ENCODE results near the gene GALM.
A peak's percentile ranks its signal among the peaks of the same experiment; 100 is the strongest.

GALM gene

DNA sequence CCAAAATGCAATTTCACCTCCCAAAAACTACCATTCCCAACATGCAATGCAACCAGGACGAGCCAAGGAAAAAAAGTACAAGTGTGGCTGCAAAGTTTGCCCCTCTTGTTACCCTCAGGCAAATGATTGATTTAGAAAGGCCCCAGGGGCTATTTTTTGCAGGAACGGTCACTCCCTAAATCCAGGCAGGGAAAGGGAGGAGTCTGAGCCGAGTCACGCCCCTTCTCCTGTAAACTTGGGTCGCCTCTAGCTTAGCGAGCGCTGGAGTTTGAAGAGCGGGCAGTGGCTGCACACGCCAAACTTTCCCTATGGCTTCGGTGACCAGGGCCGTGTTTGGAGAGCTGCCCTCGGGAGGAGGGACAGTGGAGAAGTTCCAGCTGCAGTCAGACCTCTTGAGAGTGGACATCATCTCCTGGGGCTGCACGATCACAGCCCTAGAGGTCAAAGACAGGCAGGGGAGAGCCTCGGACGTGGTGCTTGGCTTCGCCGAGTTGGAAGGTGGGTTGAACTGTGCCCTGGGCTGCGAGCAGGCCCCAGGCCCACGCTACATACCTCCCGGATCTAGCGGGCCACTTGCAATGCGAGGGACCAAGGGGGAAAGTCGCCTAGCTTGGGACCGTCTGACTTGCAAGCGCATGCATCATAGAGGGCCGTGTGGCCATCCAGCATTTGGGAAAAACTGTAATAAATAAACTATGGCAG, at the start of gene GALM:
TSS of gene GALM (plus strand) at position 261 of the 702 bp plus-strand sequence. CDS start at position 309, 48 bp downstream.
- no peaks in the 10 kb centered on the region for H3K9me3 ChIP-seq (ENCODE audit: control insufficient read depth in 2 of 2, low read length in 2 of 2)
- peaks cover 18% of the 10 kb centered on the region for H3K4me1 ChIP-seq (ENCODE audit: control insufficient read depth, insufficient read depth, low read length)
- H3K27ac ChIP-seq (ENCODE audit: low read length), result peak within 1 kb of the TSS; percentile 64
- H3K4me3 ChIP-seq (ENCODE audit: low read length in 2 of 2), result peak within 1 kb of the TSS; percentile 82 to 88
- H3K27me3 ChIP-seq (ENCODE audit: control insufficient read depth in 1 of 2, insufficient read depth in 2 of 2, low read length in 2 of 2), result no peaks in the 10 kb centered on the region
- H3K36me3 ChIP-seq (ENCODE audit: control insufficient read depth in 2 of 2, insufficient read depth in 2 of 2, low read length in 2 of 2), result no peaks in the 10 kb centered on the region
- peak within 1 kb of the TSS; percentile 64 to 68 for H3K9ac ChIP-seq (ENCODE audit: low read length in 2 of 2)

DNA sequence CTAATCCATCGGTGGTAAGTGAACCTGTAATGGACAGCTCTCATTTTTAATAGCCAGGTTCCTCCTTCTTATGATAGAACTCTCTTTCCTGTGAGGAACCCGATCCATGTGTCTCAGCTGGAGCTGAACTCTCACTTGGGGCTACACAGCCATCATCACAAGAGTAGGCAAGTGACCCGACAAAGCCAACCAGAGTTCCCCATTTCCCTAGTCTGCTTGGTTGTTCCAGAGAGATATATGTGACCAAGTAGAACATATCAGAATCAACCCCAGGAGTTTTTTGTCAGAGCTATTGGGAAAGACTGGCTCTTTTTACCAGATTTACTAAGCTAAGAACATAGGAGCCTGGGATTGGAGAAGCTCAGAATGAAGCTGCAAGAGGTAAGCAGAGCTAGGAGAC, 48.6 kb upstream of the GALM start:
- no peak overlapping the region for H3K27ac ChIP-seq (ENCODE audit: low read length)
- no peak overlapping the region for H3K4me3 ChIP-seq (ENCODE audit: low read length in 2 of 2)
- peaks cover 6% of the 10 kb centered on the region for H3K4me1 ChIP-seq (ENCODE audit: control insufficient read depth, insufficient read depth, low read length)
- no peaks in the 10 kb centered on the region for H3K27me3 ChIP-seq (ENCODE audit: control insufficient read depth in 1 of 2, insufficient read depth in 2 of 2, low read length in 2 of 2)
- no peak overlapping the region for H3K9ac ChIP-seq (ENCODE audit: low read length in 2 of 2)
- no peaks in the 10 kb centered on the region for H3K36me3 ChIP-seq (ENCODE audit: control insufficient read depth in 2 of 2, insufficient read depth in 2 of 2, low read length in 2 of 2)
- H3K9me3 ChIP-seq (ENCODE audit: control insufficient read depth in 2 of 2, low read length in 2 of 2), result no peaks in the 10 kb centered on the region

DNA sequence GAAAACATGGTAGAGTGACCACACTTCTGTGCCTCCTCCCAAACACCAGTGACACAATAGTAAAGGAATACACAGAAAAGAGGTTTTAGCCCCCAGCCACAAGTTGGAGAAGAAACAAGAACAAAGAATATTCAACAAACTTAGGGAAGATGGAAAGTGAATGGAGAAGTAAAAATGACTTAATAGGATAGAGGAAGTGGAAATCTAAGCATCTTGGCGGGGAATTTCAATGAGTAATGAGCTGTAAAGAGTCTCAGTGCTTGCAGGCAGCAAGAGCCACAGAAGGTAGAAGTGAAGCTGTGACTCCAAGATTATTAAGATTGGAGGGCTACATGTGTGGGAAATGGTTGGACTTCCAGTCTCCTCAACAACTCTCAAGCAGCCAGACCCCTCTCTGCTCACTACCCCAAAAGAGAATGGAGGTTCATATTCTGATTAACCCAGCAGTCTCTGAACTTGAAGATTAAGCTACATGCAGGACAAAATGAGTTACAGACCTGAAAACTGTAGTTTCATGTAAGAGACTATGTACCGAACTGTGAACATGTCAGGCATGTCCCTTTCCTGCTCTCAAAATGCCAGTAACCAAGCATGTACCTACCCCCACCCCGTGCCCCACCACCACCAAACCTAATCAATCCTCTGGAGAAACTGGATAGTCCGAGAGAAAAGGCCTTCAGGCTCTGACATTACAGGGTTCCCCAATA, 46.3 kb upstream of the GALM start:
- no peaks in the 10 kb centered on the region for H3K27me3 ChIP-seq (ENCODE audit: control insufficient read depth in 1 of 2, insufficient read depth in 2 of 2, low read length in 2 of 2)
- H3K9ac ChIP-seq (ENCODE audit: low read length in 2 of 2), result no peak overlapping the region
- H3K36me3 ChIP-seq (ENCODE audit: control insufficient read depth in 2 of 2, insufficient read depth in 2 of 2, low read length in 2 of 2), result no peaks in the 10 kb centered on the region
- no peak overlapping the region for H3K4me3 ChIP-seq (ENCODE audit: low read length in 2 of 2)
- H3K9me3 ChIP-seq (ENCODE audit: control insufficient read depth in 2 of 2, low read length in 2 of 2), result no peaks in the 10 kb centered on the region
- no peak overlapping the region for H3K27ac ChIP-seq (ENCODE audit: low read length)
- peaks cover 4% of the 10 kb centered on the region for H3K4me1 ChIP-seq (ENCODE audit: control insufficient read depth, insufficient read depth, low read length)

DNA sequence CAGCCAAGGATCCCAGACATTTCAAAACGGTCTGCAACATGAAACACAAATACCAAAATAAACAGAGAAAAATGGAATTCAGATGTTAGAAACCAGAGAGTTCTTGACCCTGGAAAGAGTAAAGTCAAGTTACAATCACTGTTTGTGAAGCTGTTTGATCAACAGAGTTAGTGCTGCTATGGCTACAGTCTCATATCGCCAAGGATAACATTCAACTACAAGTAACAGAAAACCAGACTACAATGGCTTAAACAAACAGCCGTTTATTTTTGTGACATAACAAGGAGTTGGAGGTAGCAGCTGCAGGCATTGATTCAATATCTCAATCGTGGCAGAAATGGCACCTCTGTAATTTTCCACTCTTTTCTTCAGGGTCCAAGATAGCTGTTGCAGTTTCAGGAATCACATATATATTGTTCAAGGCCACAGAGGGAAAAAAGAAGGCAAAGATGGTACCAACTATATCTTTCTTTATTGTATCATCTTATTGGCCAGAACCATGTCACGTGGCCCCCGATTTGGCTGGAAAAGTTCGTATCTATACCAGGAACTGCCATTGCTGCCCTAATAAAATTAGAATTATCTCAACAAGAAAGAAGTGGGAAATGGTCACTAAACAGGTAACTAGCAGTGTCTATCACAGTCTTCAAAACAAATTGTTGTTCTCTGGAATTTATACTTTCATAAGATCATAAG, 45.5 kb upstream of the GALM start:
- peaks cover 4% of the 10 kb centered on the region for H3K4me1 ChIP-seq (ENCODE audit: control insufficient read depth, insufficient read depth, low read length)
- H3K36me3 ChIP-seq (ENCODE audit: control insufficient read depth in 2 of 2, insufficient read depth in 2 of 2, low read length in 2 of 2), result no peaks in the 10 kb centered on the region
- no peak overlapping the region for H3K4me3 ChIP-seq (ENCODE audit: low read length in 2 of 2)
- H3K27ac ChIP-seq (ENCODE audit: low read length), result no peak overlapping the region
- no peaks in the 10 kb centered on the region for H3K9me3 ChIP-seq (ENCODE audit: control insufficient read depth in 2 of 2, low read length in 2 of 2)
- H3K27me3 ChIP-seq (ENCODE audit: control insufficient read depth in 1 of 2, insufficient read depth in 2 of 2, low read length in 2 of 2), result no peaks in the 10 kb centered on the region
- H3K9ac ChIP-seq (ENCODE audit: low read length in 2 of 2), result no peak overlapping the region

DNA sequence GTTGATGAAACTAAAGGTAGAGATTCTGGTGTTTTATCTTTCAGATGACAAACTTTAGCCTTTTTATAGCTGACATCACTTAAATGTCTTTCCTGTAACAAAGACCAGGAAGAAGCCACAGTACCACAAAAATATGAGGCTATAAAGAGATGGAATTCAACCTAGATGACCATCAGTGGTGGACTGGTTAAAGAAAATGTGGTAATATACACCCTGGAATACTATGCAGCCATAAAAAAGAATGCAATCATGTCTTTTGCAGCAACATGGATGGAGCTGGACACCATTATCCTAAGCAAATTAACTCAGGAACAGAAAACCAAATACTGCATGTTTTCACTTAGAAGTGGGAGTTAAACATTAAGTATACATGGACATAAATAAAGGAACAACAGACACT, 44.9 kb upstream of the GALM start:
- no peak overlapping the region for H3K9ac ChIP-seq (ENCODE audit: low read length in 2 of 2)
- no peaks in the 10 kb centered on the region for H3K27me3 ChIP-seq (ENCODE audit: control insufficient read depth in 1 of 2, insufficient read depth in 2 of 2, low read length in 2 of 2)
- no peak overlapping the region for H3K4me3 ChIP-seq (ENCODE audit: low read length in 2 of 2)
- H3K36me3 ChIP-seq (ENCODE audit: control insufficient read depth in 2 of 2, insufficient read depth in 2 of 2, low read length in 2 of 2), result no peaks in the 10 kb centered on the region
- H3K27ac ChIP-seq (ENCODE audit: low read length), result no peak overlapping the region
- no peaks in the 10 kb centered on the region for H3K9me3 ChIP-seq (ENCODE audit: control insufficient read depth in 2 of 2, low read length in 2 of 2)
- peaks cover 4% of the 10 kb centered on the region for H3K4me1 ChIP-seq (ENCODE audit: control insufficient read depth, insufficient read depth, low read length)

DNA sequence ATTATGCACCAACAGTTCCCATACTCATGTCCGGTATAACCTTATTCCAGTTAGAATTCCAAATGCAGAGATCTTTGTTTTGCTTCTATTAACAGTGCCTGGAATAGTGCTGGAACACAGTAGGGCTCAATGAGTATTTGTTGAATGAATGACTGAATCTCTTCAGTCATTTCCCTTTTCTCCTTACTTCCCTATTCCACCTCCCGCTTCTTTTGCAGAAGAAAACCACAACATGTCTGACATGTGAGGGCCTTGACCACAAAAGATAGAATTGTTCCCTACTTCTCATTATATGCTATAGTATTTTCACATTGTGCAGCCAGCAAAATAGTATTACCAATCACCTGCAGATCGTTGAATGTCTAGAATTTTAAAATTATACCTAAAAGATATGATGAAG, 43.7 kb upstream of the GALM start:
- H3K9ac ChIP-seq (ENCODE audit: low read length in 2 of 2), result no peak overlapping the region
- H3K27ac ChIP-seq (ENCODE audit: low read length), result no peak overlapping the region
- H3K4me1 ChIP-seq (ENCODE audit: control insufficient read depth, insufficient read depth, low read length), result peaks cover 4% of the 10 kb centered on the region
- H3K9me3 ChIP-seq (ENCODE audit: control insufficient read depth in 2 of 2, low read length in 2 of 2), result no peaks in the 10 kb centered on the region
- no peaks in the 10 kb centered on the region for H3K36me3 ChIP-seq (ENCODE audit: control insufficient read depth in 2 of 2, insufficient read depth in 2 of 2, low read length in 2 of 2)
- H3K27me3 ChIP-seq (ENCODE audit: control insufficient read depth in 1 of 2, insufficient read depth in 2 of 2, low read length in 2 of 2), result peaks cover 0 to 2% of the 10 kb centered on the region in 2 donors
- no peak overlapping the region for H3K4me3 ChIP-seq (ENCODE audit: low read length in 2 of 2)

DNA sequence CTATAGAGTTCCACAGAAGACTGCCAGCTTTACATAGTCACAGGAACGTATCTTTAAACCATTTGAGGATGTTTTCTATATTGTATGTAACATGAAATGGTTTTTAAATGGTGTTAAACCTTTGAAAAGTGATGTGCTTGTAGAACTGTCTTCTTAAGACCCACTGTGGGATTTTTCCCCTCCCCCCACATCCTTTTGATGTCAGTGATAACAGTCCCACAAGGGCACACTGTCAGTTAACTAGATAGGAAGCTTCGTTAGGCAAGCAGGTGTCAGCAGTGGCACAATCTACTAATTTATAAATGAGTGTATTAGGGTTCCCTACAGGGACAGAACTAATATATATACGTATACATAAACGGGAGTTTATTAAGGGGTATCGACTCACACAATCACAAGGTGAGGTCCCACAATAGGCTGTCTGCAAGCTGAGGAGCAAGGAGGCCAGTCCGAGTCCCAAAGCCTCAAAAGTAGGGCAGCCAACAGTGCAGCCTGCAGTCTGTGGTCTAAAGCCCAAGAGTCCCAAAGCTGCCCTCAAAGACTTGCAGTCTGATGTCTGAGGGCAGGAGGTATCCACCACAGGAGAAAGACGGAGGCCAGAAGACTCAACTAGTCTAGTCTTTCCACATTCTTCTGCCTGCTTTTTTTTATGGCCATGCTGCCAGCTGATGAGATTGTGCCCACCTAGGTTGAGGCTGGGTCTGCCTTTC, 39.4 kb upstream of the GALM start:
- H3K27ac ChIP-seq (ENCODE audit: low read length), result no peak overlapping the region
- H3K9me3 ChIP-seq (ENCODE audit: control insufficient read depth in 2 of 2, low read length in 2 of 2), result no peaks in the 10 kb centered on the region
- peaks cover 0 to 2% of the 10 kb centered on the region in 2 donors for H3K27me3 ChIP-seq (ENCODE audit: control insufficient read depth in 1 of 2, insufficient read depth in 2 of 2, low read length in 2 of 2)
- H3K4me3 ChIP-seq (ENCODE audit: low read length in 2 of 2), result no peak overlapping the region
- no peaks in the 10 kb centered on the region for H3K4me1 ChIP-seq (ENCODE audit: control insufficient read depth, insufficient read depth, low read length)
- H3K36me3 ChIP-seq (ENCODE audit: control insufficient read depth in 2 of 2, insufficient read depth in 2 of 2, low read length in 2 of 2), result no peaks in the 10 kb centered on the region
- no peak overlapping the region for H3K9ac ChIP-seq (ENCODE audit: low read length in 2 of 2)

DNA sequence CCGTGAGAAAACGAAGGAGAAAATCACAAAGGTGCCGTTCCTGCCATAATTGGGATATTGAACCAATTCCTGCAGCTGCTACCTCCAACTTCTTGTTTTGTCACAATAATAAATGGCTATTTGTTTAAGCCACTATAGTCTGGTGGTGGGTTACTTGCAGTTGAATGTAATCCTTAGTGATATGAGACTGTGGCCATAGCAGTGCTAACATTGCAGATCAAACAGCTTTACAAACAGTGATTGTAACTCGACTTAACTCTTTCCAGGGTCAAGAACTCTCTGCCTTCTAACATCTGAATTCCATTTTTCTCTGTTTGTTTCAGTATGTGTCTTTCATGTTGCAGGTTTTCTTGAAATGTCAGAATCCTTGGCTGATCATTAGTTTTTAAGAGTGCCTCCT, 38.5 kb upstream of the GALM start:
- Histone ChIP-seq H3K27ac (ENCODE audit: low read length) (no peak overlapping the region), H3K4me1 (ENCODE audit: control insufficient read depth, insufficient read depth, low read length) (no peaks in the 10 kb centered on the region), H3K9ac (ENCODE audit: low read length in 2 of 2) (no peak overlapping the region), H3K9me3 (ENCODE audit: control insufficient read depth in 2 of 2, low read length in 2 of 2) (no peaks in the 10 kb centered on the region), H3K36me3 (ENCODE audit: control insufficient read depth in 2 of 2, insufficient read depth in 2 of 2, low read length in 2 of 2) (no peaks in the 10 kb centered on the region), H3K4me3 (ENCODE audit: low read length in 2 of 2) (no peak overlapping the region), H3K27me3 (ENCODE audit: control insufficient read depth in 1 of 2, insufficient read depth in 2 of 2, low read length in 2 of 2) (peaks cover 0 to 2% of the 10 kb centered on the region in 2 donors)

DNA sequence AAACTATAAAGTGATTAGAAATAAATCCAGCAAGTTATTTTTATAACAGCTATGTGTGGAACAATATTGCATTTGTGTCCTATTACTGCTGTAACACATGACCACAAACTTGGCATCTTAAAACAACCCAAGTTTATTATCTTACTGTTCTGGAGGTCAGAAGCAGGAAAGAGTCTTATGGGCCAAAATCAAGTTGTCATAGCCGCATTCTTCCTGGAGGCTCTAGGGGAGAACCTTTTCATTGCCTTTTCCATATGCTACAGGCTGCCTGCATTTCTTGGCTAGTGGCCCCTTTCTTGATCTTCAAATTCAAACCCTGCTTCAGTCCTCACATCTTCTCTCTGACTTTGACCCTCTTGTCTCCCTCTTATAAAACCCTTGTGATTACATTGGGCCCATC, 36.2 kb upstream of the GALM start:
- H3K27me3 ChIP-seq (ENCODE audit: control insufficient read depth in 1 of 2, insufficient read depth in 2 of 2, low read length in 2 of 2), result peaks cover 0 to 2% of the 10 kb centered on the region in 2 donors
- no peak overlapping the region for H3K27ac ChIP-seq (ENCODE audit: low read length)
- no peak overlapping the region for H3K4me3 ChIP-seq (ENCODE audit: low read length in 2 of 2)
- no peaks in the 10 kb centered on the region for H3K9me3 ChIP-seq (ENCODE audit: control insufficient read depth in 2 of 2, low read length in 2 of 2)
- no peaks in the 10 kb centered on the region for H3K36me3 ChIP-seq (ENCODE audit: control insufficient read depth in 2 of 2, insufficient read depth in 2 of 2, low read length in 2 of 2)
- no peak overlapping the region for H3K9ac ChIP-seq (ENCODE audit: low read length in 2 of 2)
- H3K4me1 ChIP-seq (ENCODE audit: control insufficient read depth, insufficient read depth, low read length), result no peaks in the 10 kb centered on the region

DNA sequence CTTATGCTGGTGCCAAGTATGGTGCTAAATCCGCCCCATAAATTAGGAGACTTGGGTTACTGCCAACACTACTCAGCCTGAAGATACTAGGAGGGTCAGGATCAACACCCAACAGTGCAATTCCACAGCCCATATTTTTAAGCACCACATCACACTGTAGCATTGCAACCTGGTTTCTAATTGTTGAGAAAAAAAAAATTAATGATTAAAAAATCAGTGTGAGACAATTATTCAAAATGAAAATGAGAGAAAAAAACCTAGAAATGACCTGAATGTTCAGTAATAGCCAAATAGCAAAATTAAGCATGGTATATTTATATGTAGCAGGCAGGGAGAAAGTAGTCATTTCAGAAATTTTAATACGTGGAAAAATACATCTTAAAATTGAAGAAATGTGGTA, 33.9 kb upstream of the GALM start:
- H3K4me1 ChIP-seq (ENCODE audit: control insufficient read depth, insufficient read depth, low read length), result no peaks in the 10 kb centered on the region
- no peaks in the 10 kb centered on the region for H3K9me3 ChIP-seq (ENCODE audit: control insufficient read depth in 2 of 2, low read length in 2 of 2)
- H3K36me3 ChIP-seq (ENCODE audit: control insufficient read depth in 2 of 2, insufficient read depth in 2 of 2, low read length in 2 of 2), result no peaks in the 10 kb centered on the region
- no peak overlapping the region for H3K27ac ChIP-seq (ENCODE audit: low read length)
- H3K27me3 ChIP-seq (ENCODE audit: control insufficient read depth in 1 of 2, insufficient read depth in 2 of 2, low read length in 2 of 2), result no peaks in the 10 kb centered on the region
- H3K9ac ChIP-seq (ENCODE audit: low read length in 2 of 2), result no peak overlapping the region
- no peak overlapping the region for H3K4me3 ChIP-seq (ENCODE audit: low read length in 2 of 2)
